OCI-LY3 (cell line): ENCODE measurements around the gene NUP93.

Source experiments
- EZH2phosphoT487 ChIP-seq: fragments of 200-600 bp; shearing (Covaris generic); IDR thresholded peaks from 2 replicates; pipeline ENCODE4 v1.6.1; 2018; ENCODE audit warnings: antibody characterized with exemption, mixed run types, low read depth
- TF ChIP-seq, protein P1 (sequence below): fragments of 200-600, 300-600 bp; sonication (generic); IDR thresholded peaks from 2 replicates; pipeline ENCODE4 v1.5.1; 2014; ENCODE audit warnings: antibody characterized with exemption, low read length, low read depth

DNA sequence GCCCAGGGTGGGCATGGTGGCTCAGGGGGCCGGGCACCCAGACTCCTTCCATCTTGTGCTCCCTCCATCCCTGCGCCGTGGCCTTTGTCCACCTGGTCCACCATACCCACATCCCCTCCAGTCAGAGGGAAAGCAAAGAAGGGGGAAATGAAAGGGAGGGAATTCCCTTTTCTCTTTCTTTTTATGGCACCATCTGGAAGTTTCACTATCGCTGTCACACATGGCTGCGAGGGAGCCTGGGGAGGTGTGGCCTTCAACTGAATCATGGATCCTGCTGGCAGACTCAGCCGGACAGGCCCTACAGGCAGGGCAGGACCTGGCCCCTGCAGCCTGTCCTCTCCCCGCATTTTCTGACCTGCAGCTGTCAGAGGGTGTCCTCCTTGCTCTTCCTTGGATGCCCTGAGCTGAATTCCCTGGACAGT is 141.3 kb downstream of the NUP93 start:
- TF ChIP-seq, protein P1, sequence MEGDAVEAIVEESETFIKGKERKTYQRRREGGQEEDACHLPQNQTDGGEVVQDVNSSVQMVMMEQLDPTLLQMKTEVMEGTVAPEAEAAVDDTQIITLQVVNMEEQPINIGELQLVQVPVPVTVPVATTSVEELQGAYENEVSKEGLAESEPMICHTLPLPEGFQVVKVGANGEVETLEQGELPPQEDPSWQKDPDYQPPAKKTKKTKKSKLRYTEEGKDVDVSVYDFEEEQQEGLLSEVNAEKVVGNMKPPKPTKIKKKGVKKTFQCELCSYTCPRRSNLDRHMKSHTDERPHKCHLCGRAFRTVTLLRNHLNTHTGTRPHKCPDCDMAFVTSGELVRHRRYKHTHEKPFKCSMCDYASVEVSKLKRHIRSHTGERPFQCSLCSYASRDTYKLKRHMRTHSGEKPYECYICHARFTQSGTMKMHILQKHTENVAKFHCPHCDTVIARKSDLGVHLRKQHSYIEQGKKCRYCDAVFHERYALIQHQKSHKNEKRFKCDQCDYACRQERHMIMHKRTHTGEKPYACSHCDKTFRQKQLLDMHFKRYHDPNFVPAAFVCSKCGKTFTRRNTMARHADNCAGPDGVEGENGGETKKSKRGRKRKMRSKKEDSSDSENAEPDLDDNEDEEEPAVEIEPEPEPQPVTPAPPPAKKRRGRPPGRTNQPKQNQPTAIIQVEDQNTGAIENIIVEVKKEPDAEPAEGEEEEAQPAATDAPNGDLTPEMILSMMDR: no peak
- TF ChIP-seq EZH2phosphoT487: no peak
